ACC112 (cell line): ENCODE results near the gene LAMA4.
"Not testable (repeated sequence)": the region's sequence is repeated elsewhere in the genome, so short reads cannot be mapped to it uniquely, and the experiment has no call there.

Source experiments
- H2AFZ ChIP-seq: fragments of 200-600 bp; sonication (generic); one replicate; pipeline ENCODE4 v1.6.0; 2017; ENCODE audit warnings: antibody characterized with exemption, low read length; ENCODE audit not compliant: unreplicated experiment
- H3K27ac ChIP-seq: fragments of 200-600 bp; sonication (generic); 2 replicates; pipeline ENCODE4 v1.5.1; 2014; ENCODE audit warnings: low read depth, mild to moderate bottlenecking, antibody characterized with exemption, low read length, moderate library complexity
- H3K27me3 ChIP-seq: fragments of 200-600 bp; sonication (generic); 2 replicates; pipeline ENCODE4 v1.6.1; 2014; ENCODE audit warnings: mild to moderate bottlenecking, antibody characterized with exemption, low read length, moderate library complexity, mixed read lengths; ENCODE audit not compliant: insufficient read depth
- H3K36me3 ChIP-seq: fragments of 200-600 bp; sonication (generic); 2 replicates; pipeline ENCODE4 v1.6.1; 2016; ENCODE audit warnings: mild to moderate bottlenecking, antibody characterized with exemption, low read length, moderate library complexity, mixed read lengths; ENCODE audit not compliant: insufficient read depth
- H3K4me1 ChIP-seq: fragments of 200-600 bp; sonication (generic); one replicate; pipeline ENCODE4 v1.6.1; 2016; ENCODE audit warnings: low read length, mixed read lengths; ENCODE audit not compliant: insufficient read depth, unreplicated experiment, control insufficient read depth
- H3K4me3 ChIP-seq: fragments of 200-600 bp; sonication (generic); 2 replicates; pipeline ENCODE4 v1.5.1; 2014; ENCODE audit warnings: mild to moderate bottlenecking, low read depth, low read length
- H3K79me2 ChIP-seq: fragments of 200-600 bp; sonication (generic); one replicate; pipeline ENCODE4 v1.6.0; 2016; ENCODE audit warnings: low read length; ENCODE audit not compliant: control insufficient read depth, unreplicated experiment, insufficient read depth

Gene LAMA4

DNA sequence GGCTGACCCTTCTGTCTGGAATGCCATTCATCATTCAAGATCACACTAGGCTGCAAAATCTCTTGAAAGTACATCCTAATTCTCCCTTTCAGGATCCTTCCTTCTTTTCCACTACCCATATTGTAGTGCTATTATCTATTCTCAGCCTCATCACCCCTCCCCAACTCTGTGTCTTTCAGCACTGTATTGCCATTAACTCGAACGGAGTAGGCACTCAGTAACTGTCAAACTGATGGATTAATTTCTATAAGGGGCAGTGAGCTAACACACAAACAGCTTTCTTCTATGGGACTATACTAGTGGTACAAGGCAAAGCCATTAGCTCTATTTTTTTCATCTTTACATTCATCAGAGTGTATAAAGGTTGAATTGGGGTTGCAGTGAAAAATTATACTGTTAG is 46.6 kb downstream of the LAMA4 start:
- peaks cover 14% of the 10 kb centered on the region for H3K79me2 ChIP-seq
- H3K27me3 ChIP-seq = no peaks in the 10 kb centered on the region

GRCh38 chr6:112207131-112207530 is 47.2 kb downstream of the LAMA4 start:
- Histone ChIP-seq H3K4me1 (peaks cover 75% of the 10 kb centered on the region), H3K27me3 (no peaks in the 10 kb centered on the region), H2AFZ (no peak overlapping the region), H3K27ac (peak overlapping the region; percentile 98), H3K36me3 (peaks cover 67% of the 10 kb centered on the region), H3K79me2 (peaks cover 19% of the 10 kb centered on the region), H3K4me3 (no peak overlapping the region)

More for the DNA sequence above, 46.6 kb downstream of the LAMA4 start:
- Histone ChIP-seq H2AFZ (no peak overlapping the region), H3K4me1 (peaks cover 68% of the 10 kb centered on the region), H3K4me3 (no peak overlapping the region), H3K27ac (peak overlapping the region; percentile 98), H3K36me3 (peaks cover 70% of the 10 kb centered on the region)

DNA sequence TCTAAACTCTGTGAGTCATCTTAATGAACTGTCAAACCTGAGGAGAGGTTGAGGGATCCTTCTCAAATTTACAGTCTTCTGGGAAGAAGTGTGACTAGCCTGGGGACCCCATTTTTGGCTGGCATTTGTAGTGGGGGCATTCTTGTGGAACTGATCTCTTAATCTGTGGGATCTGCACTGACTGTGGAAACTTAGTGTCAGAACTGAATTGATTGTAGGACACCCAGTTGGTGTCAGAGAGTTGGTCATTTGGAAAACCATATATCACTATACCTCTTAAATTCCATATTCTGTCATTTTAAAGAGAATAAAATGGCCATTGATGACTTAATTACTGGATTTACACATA is 48.3 kb downstream of the LAMA4 start:
- H3K27me3 ChIP-seq = no peaks in the 10 kb centered on the region
- no peak overlapping the region; the same call in 1 of the 2 replicates for H3K4me3 ChIP-seq
- no peak overlapping the region for H2AFZ ChIP-seq
- peak overlapping the region; percentile 98 for H3K27ac ChIP-seq
- peaks cover 78% of the 10 kb centered on the region for H3K4me1 ChIP-seq
- H3K79me2 ChIP-seq = peaks cover 19% of the 10 kb centered on the region
- H3K36me3 ChIP-seq = peaks cover 64% of the 10 kb centered on the region

GRCh38 chr6:112205427-112206109 is 48.8 kb downstream of the LAMA4 start:
- no peak overlapping the region for H2AFZ ChIP-seq
- peaks cover 19% of the 10 kb centered on the region for H3K79me2 ChIP-seq
- peaks cover 63% of the 10 kb centered on the region for H3K36me3 ChIP-seq
- no peak overlapping the region; the same call in 1 of the 2 replicates for H3K4me3 ChIP-seq
- H3K27ac ChIP-seq = peak overlapping the region; percentile 98
- H3K4me1 ChIP-seq = peaks cover 74% of the 10 kb centered on the region
- H3K27me3 ChIP-seq = no peaks in the 10 kb centered on the region

- Histone ChIP-seq H3K79me2 (peaks cover 19% of the 10 kb centered on the region), H3K36me3 (peaks cover 57% of the 10 kb centered on the region), H3K4me1 (peaks cover 72% of the 10 kb centered on the region), H2AFZ (no peak overlapping the region), H3K4me3 (peak overlapping the region; percentile 6; the same call in 1 of the 2 replicates), H3K27me3 (no peaks in the 10 kb centered on the region), H3K27ac (peak overlapping the region; percentile 98)
Measured at GRCh38 chr6:112204350-112204706, 50.0 kb downstream of the LAMA4 start.

DNA sequence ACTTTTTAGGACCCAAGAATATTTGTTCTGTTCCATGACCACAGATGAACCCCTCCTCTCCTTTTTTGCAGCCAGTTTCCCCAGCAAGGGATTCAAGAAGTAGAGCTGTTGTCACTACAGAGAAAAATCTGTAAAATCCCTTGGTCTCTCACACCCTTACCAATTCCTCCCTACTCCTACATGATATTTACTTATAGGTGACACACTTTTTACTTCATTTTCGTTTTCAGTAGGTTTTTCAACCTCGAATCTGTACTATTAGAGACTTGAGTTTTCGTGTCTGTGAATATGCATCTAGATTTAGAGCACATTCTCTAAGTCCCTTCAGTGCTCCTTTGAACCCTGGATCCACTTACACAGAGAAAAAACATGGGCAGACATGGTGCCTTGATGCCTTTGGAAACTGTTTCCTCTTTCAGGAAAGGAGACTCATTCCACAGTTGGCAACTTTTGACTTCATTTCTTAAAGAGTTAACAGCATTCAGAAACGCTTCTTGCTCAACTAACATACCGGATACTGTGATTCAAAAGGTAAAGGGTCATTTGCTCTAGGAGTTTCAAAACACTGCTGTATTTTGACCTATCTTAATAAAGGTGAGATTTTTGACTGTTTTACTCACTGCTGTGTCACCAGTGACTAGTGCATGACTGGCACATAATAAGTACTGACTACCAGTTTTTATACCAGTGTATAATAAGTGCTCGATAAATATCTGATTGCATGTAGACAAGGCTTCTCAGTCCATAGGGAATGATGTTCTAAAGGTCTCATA is 50.6 kb downstream of the LAMA4 start:
- peaks cover 19% of the 10 kb centered on the region for H3K79me2 ChIP-seq

DNA sequence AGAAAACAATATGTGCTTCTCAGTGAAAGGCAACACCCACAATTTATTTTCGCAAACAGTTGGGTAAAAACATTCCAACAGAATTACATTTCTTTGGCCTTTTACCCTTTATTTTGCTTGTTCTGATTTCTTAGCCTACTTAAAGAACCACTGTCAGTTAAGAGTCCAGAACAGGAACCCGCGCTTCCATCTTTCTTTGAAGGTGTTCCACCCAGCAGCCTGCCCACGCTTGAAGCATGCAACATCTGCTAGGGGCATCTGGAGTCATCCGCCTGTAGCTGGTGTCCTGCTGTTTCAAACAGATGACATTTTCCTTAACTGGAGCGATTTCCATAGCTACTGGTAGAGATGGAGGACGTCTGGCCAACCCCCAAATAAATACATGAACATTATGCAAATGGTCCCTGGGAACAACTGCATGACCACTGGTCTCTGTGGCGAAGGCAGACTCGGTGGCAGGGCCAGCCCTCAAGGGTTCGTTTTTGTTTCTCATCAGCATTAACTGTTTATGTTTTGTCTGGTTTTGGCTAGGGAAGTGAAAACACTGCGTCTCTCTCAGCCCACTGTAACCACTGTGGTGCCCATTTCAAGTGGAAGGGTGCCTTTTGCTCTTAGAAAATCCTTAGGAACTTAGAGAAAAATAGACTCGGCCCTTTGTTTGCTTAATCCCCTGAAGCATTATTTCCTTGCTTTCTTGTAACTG is 51.6 kb downstream of the LAMA4 start:
- H3K36me3 ChIP-seq = peaks cover 55% of the 10 kb centered on the region
- peak overlapping the region; percentile 34; the same call in 1 of the 2 replicates for H3K4me3 ChIP-seq
- peaks cover 64% of the 10 kb centered on the region for H3K4me1 ChIP-seq
- H3K27me3 ChIP-seq = no peaks in the 10 kb centered on the region
- H3K27ac ChIP-seq = peak overlapping the region; percentile 98
- H2AFZ ChIP-seq = peak overlapping the region; percentile 10
- peaks cover 13% of the 10 kb centered on the region for H3K79me2 ChIP-seq

More for the DNA sequence above, 50.6 kb downstream of the LAMA4 start:
- Histone ChIP-seq H3K4me1 (peaks cover 70% of the 10 kb centered on the region), H2AFZ (peak overlapping the region; percentile 10), H3K27me3 (no peaks in the 10 kb centered on the region), H3K27ac (peak overlapping the region; percentile 98), H3K36me3 (peaks cover 56% of the 10 kb centered on the region), H3K4me3 (peak overlapping the region; percentile 34; the same call in 1 of the 2 replicates)

DNA sequence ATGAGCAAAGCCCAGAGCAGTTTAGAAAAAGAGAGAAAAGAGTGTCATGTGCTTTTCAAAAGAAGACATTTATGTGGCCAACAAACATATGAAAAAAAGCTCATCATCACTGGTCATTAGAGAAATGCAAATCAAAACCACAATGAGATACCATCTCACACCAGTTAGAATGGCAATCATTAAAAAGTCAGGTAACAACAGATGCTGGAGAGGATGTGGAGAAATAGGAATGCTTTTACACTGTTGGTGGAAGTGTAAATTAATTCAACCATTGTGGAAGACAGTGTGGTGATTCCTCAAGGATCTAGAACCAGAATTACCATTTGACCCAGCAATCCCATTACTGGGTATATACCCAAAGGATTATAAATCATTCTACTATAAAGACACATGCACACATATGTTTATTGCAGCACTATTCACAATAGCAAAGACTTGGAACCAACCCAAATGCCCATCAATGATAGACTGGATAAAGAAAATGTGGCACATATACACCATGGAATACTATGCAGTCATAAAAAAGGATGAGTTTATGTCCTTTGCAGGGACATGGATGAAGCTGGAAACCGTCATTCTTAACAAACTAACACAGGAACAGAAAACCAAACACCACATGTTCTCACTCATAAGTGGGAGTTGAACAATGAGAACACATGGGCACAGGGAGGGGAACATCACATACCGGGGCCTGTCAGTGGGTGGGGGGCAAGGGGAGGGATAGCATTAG is 54.0 kb downstream of the LAMA4 start:
- not testable (repeated sequence) for H2AFZ ChIP-seq, H3K79me2 ChIP-seq, H3K27ac ChIP-seq, H3K27me3 ChIP-seq, H3K4me3 ChIP-seq
- peaks cover 49% of the 10 kb centered on the region for H3K36me3 ChIP-seq
- H3K4me1 ChIP-seq = peaks cover 39% of the 10 kb centered on the region

DNA sequence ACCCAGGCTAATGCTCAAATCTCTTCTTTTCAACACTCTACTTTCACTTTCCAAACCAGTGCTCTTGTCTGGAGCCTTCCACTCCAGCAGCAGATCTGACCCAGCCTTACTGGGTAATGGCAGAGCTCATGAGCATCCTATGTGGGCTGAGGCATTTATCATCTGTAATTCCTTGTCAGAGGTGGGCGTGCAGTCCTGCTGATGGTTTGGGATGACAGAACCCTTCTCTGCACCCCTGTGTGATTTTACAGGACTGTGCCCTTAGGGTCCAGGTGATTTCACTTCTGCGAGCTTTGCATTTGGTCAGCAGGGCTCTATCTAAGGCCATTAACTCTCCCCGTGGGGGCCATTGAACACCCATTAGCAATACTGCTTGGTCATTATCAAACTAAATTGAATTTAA is 55.4 kb downstream of the LAMA4 start:
- Histone ChIP-seq H3K4me3 (no peak overlapping the region), H3K79me2 (peaks cover 8% of the 10 kb centered on the region), H3K27ac (no peak overlapping the region), H3K4me1 (peaks cover 26% of the 10 kb centered on the region), H2AFZ (no peak overlapping the region), H3K27me3 (no peaks in the 10 kb centered on the region), H3K36me3 (peaks cover 46% of the 10 kb centered on the region)

GRCh38 chr6:112198582-112198981 is 55.8 kb downstream of the LAMA4 start:
- no peak overlapping the region for H3K27ac ChIP-seq

More at GRCh38 chr6:112198582-112198981, 55.8 kb downstream of the LAMA4 start:
- Histone ChIP-seq H2AFZ (no peak overlapping the region), H3K36me3 (peaks cover 48% of the 10 kb centered on the region), H3K4me3 (no peak overlapping the region), H3K79me2 (peaks cover 8% of the 10 kb centered on the region), H3K4me1 (peaks cover 22% of the 10 kb centered on the region), H3K27me3 (no peaks in the 10 kb centered on the region)
